Measurements from ENCODE around the gene PPP1R9A. TPM values are rescaled to one million over a fixed set of nuclear protein-coding genes. Genes with fewer than 3 reads are reported as not detected.

PPP1R9A gene
- 10 to 100 TPM; 25.1 to 59.1 TPM for total RNA-seq
- polyA plus RNA-seq: 1 to 10 TPM; 2.2 to 4.2 TPM
- long read RNA-seq, donor 1, partial matches to known transcripts: 0 of 2 reads
- long read RNA-seq, donor 1, other reads (novel, unspliced or antisense): 0 of 2 reads
- long read RNA-seq, donor 2: 0 reads
- long read RNA-seq, donor 3, partial matches to known transcripts: 0 of 2 reads
- long read RNA-seq, donor 3, other reads (novel, unspliced or antisense): 0 of 2 reads
- long read RNA-seq, donor 4, partial matches to known transcripts: 0 of 1 reads
- long read RNA-seq, donor 4, other reads (novel, unspliced or antisense): 0 of 1 reads
- long read RNA-seq, donor 5, partial matches to known transcripts: 0 of 1 reads
- long read RNA-seq, donor 5, other reads (novel, unspliced or antisense): 0 of 1 reads

GRCh38 chr7:94907026-94907810 lies at the start of gene PPP1R9A:
TSS of gene PPP1R9A (plus strand) at chr7:94907594. CDS start at chr7:94910114, 2,520 bp downstream.
- no peak for TF ChIP-seq CTCF (IDR thresholded peaks at IDR 0.05; ENCODE audit: control extremely low read depth, extremely low read depth)
- WGBS, 2 donors: 16% methylated on average over 28 to 36 of the region's 36 CpGs
- Histone ChIP-seq H3K27ac (ENCODE audit: low read depth in 1 of 2, low read length in 1 of 2) (peak within 1 kb of the TSS; percentile 90 to 92), H3K36me3 (ENCODE audit: control insufficient read depth in 4 of 4, insufficient read depth in 4 of 4, low read length in 4 of 4) (no peaks in the 10 kb centered on the region), H3K4me1 (ENCODE audit: control insufficient read depth in 5 of 5, insufficient read depth in 5 of 5, low read length in 5 of 5) (peaks cover 0 to 17% (median 1%) of the 10 kb centered on the region in 5 donors), H3K27me3 (ENCODE audit: control insufficient read depth in 3 of 3, insufficient read depth in 3 of 3, low read length in 2 of 3) (peaks cover 0 to 10% (median 9%) of the 10 kb centered on the region in 3 donors), H3K9ac (ENCODE audit: insufficient read depth in 1 of 2, low read length in 2 of 2) (peak within 1 kb of the TSS; percentile 80 to 84), H3K4me3 (peak within 1 kb of the TSS; percentile 56), H3K9me3 (ENCODE audit: control insufficient read depth in 4 of 4, insufficient read depth in 3 of 4, low read length in 3 of 4) (peaks cover 0 to 3% (median 0%) of the 10 kb centered on the region in 4 donors)
- DNase-seq: peak; percentile 46 to 64 (median 52)
- ATAC-seq (ENCODE audit: insufficient read depth, low FRiP score): peak; percentile 64

GRCh38 chr7:94871132-94871531 lies 36.3 kb upstream of the PPP1R9A start:
- Histone ChIP-seq H3K4me1 (ENCODE audit: control insufficient read depth in 5 of 5, insufficient read depth in 5 of 5, low read length in 5 of 5) (no peaks in the 10 kb centered on the region), H3K9me3 (ENCODE audit: control insufficient read depth in 4 of 4, insufficient read depth in 3 of 4, low read length in 3 of 4) (no peaks in the 10 kb centered on the region), H3K36me3 (ENCODE audit: control insufficient read depth in 4 of 4, insufficient read depth in 4 of 4, low read length in 4 of 4) (no peaks in the 10 kb centered on the region), H3K27ac (ENCODE audit: low read depth in 1 of 2, low read length in 1 of 2) (no peak overlapping the region), H3K27me3 (ENCODE audit: control insufficient read depth in 3 of 3, insufficient read depth in 3 of 3, low read length in 2 of 3) (no peaks in the 10 kb centered on the region), H3K4me3 (no peak overlapping the region), H3K9ac (ENCODE audit: insufficient read depth in 1 of 2, low read length in 2 of 2) (no peak overlapping the region)
- TF ChIP-seq CTCF (IDR thresholded peaks at IDR 0.05; ENCODE audit: control extremely low read depth, extremely low read depth): no peak
- DNase-seq (no peak), ATAC-seq (ENCODE audit: insufficient read depth, low FRiP score) (no peak)

GRCh38 chr7:94873239-94873638 lies 34.2 kb upstream of the PPP1R9A start:
- Histone ChIP-seq H3K9ac (ENCODE audit: insufficient read depth in 1 of 2, low read length in 2 of 2) (no peak overlapping the region), H3K27ac (ENCODE audit: low read depth in 1 of 2, low read length in 1 of 2) (no peak overlapping the region), H3K4me1 (ENCODE audit: control insufficient read depth in 5 of 5, insufficient read depth in 5 of 5, low read length in 5 of 5) (no peaks in the 10 kb centered on the region), H3K36me3 (ENCODE audit: control insufficient read depth in 4 of 4, insufficient read depth in 4 of 4, low read length in 4 of 4) (no peaks in the 10 kb centered on the region), H3K27me3 (ENCODE audit: control insufficient read depth in 3 of 3, insufficient read depth in 3 of 3, low read length in 2 of 3) (no peaks in the 10 kb centered on the region), H3K4me3 (no peak overlapping the region), H3K9me3 (ENCODE audit: control insufficient read depth in 4 of 4, insufficient read depth in 3 of 4, low read length in 3 of 4) (peaks cover 0 to 4% (median 1%) of the 10 kb centered on the region in 4 donors)
- DNase-seq (no peak), ATAC-seq (ENCODE audit: insufficient read depth, low FRiP score) (no peak)
- WGBS, 2 donors: 86 to 96% methylated on average over 3 of the region's 3 CpGs
- TF ChIP-seq CTCF (IDR thresholded peaks at IDR 0.05; ENCODE audit: control extremely low read depth, extremely low read depth): no peak

Data from lung (tissue), 16 donors.